Common myeloid progenitor, CD34-positive (primary cell): ENCODE data around the gene CIDEC.
A peak's percentile ranks its signal among the peaks of the same experiment; 100 is the strongest.

ENCODE experiments used
- CTCF ChIA-PET: fragments of 350-600 bp; sonication (Branson Sonifier 250); formaldehyde crosslinking; loops from one replicate; lab custom pipeline; 2021; ENCODE audit warnings: antibody characterized with exemption; lab: Charles Lee
- POLR2A ChIA-PET: fragments of 350-600 bp; sonication (Branson Sonifier 250); formaldehyde crosslinking; loops from one replicate; lab custom pipeline; 2021; ENCODE audit warnings: antibody characterized with exemption; lab: Charles Lee
- DNase-seq, 3 donors: peaks; one replicate each; pipeline versions ENCODE4 v3.0.0 to v3.0.0-alpha.2; 2013
- H3K27ac ChIP-seq, 2 experiments: 1 replicate in 1 of 2; 2 replicates in 1 of 2; pipeline ENCODE4 v1.7.0; 2013; ENCODE audit warnings: inconsistent platforms in 2 of 2, low read length in 2 of 2, mild to moderate bottlenecking in 2 of 2, low read depth in 1 of 2, moderate library complexity in 1 of 2; ENCODE audit not compliant: severe bottlenecking in 2 of 2, insufficient read depth in 1 of 2, poor library complexity in 1 of 2
- H3K27me3 ChIP-seq, 5 experiments: replicated peaks in 2 of 5; 1 replicate in 3 of 5; 2 replicates in 2 of 5; pipeline versions ENCODE4 v1.6.1 to v1.7.0; 2013; ENCODE audit warnings: low read length in 4 of 5, mild to moderate bottlenecking in 2 of 5, moderate library complexity in 2 of 5, inconsistent platforms in 1 of 5; ENCODE audit not compliant: insufficient read depth in 5 of 5, control insufficient read depth in 4 of 5
- H3K36me3 ChIP-seq, 4 experiments: 1 replicate in 2 of 4; 2 replicates in 2 of 4; pipeline versions ENCODE4 v1.6.1 to v1.7.0; 2013; ENCODE audit warnings: low read length in 3 of 4, control low read depth in 1 of 4, mild to moderate bottlenecking in 1 of 4; ENCODE audit not compliant: control insufficient read depth in 4 of 4, insufficient read depth in 4 of 4
- H3K4me1 ChIP-seq, 4 experiments: 1 replicate in 3 of 4; 2 replicates in 1 of 4; pipeline versions ENCODE4 v1.6.1 to v1.7.1; 2013; ENCODE audit warnings: low read length in 3 of 4, mild to moderate bottlenecking in 3 of 4, control low read depth in 1 of 4, inconsistent platforms in 1 of 4, moderate library complexity in 1 of 4; ENCODE audit not compliant: control insufficient read depth in 4 of 4, insufficient read depth in 4 of 4; ENCODE audit errors: control extremely low read depth in 1 of 4
- H3K4me3 ChIP-seq, 7 experiments: 1 replicate in 4 of 7; 2 replicates in 3 of 7; pipeline versions ENCODE4 v1.5.1 to v1.7.0; 2013; ENCODE audit warnings: mild to moderate bottlenecking in 7 of 7, low read length in 6 of 7, moderate library complexity in 6 of 7, inconsistent platforms in 2 of 7, low read depth in 2 of 7, control low read depth in 1 of 7; ENCODE audit not compliant: insufficient read depth in 4 of 7, control insufficient read depth in 1 of 7; ENCODE audit errors: extremely low read depth in 1 of 7
- H3K9me3 ChIP-seq, 5 experiments: 1 replicate in 4 of 5; 2 replicates in 1 of 5; pipeline versions ENCODE4 v1.6.1 to v1.7.1; 2013; ENCODE audit warnings: low read length in 4 of 5, mild to moderate bottlenecking in 2 of 5, inconsistent platforms in 1 of 5, low read depth in 1 of 5, moderate library complexity in 1 of 5; ENCODE audit not compliant: control insufficient read depth in 4 of 5, insufficient read depth in 2 of 5; ENCODE audit errors: control extremely low read depth in 1 of 5
- WGBS: methylation state at CpG from one replicate; pipeline ENCODE4 v1.1.5; 2013; ENCODE audit not compliant: insufficient coverage; 5-methylcytosine and 5-hydroxymethylcytosine counted together

CIDEC gene

GRCh38 chr3:9911863-9912262, 31.8 kb upstream of the CIDEC start:
- H3K27ac ChIP-seq, result no peak overlapping the region
- no peaks in the 10 kb centered on the region for H3K27me3 ChIP-seq
- H3K9me3 ChIP-seq, result peaks cover 0 to 4% (median 0%) of the 10 kb centered on the region in 5 experiments
- H3K36me3 ChIP-seq, result peaks cover 0 to 27% (median under 1%) of the 10 kb centered on the region in 4 experiments
- ChIA-PET CTCF (interaction anchor here (1.0 to 6.2 kb wide), 11 partner anchors 9 to 68 kb away, joined by 3 to 48 read pairs (median 4); partner anchors contain the start of genes CRELD1 and IL17RE), POLR2A (interaction anchor here (2.2 kb wide), 1 partner anchor 9 kb away, joined by 11 read pairs; the partner anchor contains the start of gene IL17RE)
- WGBS, result 57% methylated on average over 3 of the region's 8 CpGs
- H3K4me3 ChIP-seq, result peak overlapping the region in 1 of 7 experiments; percentile 34
- H3K4me1 ChIP-seq, result peaks cover 4 to 49% (median 47%) of the 10 kb centered on the region in 4 experiments
- DNase-seq, result peak in 2 of 3 donors; percentile 44 to 48

GRCh38 chr3:9909221-9910013, 29.4 kb upstream of the CIDEC start:
- H3K27ac ChIP-seq, result no peak overlapping the region
- peak in 1 of 3 donors; percentile 30 for DNase-seq
- ChIA-PET CTCF (interaction anchor here (0.9 to 1.6 kb wide), 5 partner anchors 11 to 43 kb away, joined by 3 to 4 read pairs (median 3); partner anchors contain the start of gene CRELD1), POLR2A (no interaction called here)
- H3K4me3 ChIP-seq, result no peak overlapping the region
- peaks cover 2 to 28% (median 25%) of the 10 kb centered on the region in 4 experiments for H3K4me1 ChIP-seq
- peaks cover 0 to 4% (median 0%) of the 10 kb centered on the region in 5 experiments for H3K9me3 ChIP-seq
- WGBS, result 93% methylated on average over 7 of the region's 7 CpGs
- H3K36me3 ChIP-seq, result peaks cover 0 to 34% (median under 1%) of the 10 kb centered on the region in 4 experiments
- no peaks in the 10 kb centered on the region for H3K27me3 ChIP-seq

DNA sequence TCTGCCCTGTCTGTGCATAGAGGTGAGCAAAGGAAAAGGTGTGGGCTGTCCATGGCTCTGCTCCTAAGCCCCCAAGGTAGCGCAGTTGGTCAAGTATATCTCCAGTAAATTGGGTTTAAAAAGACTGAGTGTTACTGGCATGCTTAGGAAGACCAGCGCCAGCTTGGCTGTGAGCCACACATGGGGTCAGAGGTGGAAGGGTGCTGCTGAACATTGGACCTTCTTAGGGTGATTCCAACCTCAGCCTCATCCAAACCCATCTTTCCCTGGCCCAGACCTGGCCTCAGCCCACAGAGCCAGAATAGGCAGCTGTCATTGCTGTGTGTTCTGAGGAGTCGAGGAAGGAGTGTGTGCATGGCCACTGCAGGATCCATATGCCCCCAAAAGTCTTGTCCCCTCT, 28.2 kb upstream of the CIDEC start:
- no peak overlapping the region for H3K4me3 ChIP-seq
- CTCF ChIA-PET, result interaction anchor here (1.4 to 1.6 kb wide), 2 partner anchors 13 to 19 kb away, joined by 3 to 4 read pairs; no protein-coding TSS in a partner anchor
- 100% methylated on average over 1 of the region's 3 CpGs for WGBS
- peaks cover 0 to 4% (median 0%) of the 10 kb centered on the region in 5 experiments for H3K9me3 ChIP-seq
- POLR2A ChIA-PET, result no interaction called here
- H3K36me3 ChIP-seq, result peaks cover 0 to 34% (median under 1%) of the 10 kb centered on the region in 4 experiments
- no peak for DNase-seq
- H3K4me1 ChIP-seq, result peaks cover 5 to 26% (median 24%) of the 10 kb centered on the region in 4 experiments
- no peak overlapping the region for H3K27ac ChIP-seq
- H3K27me3 ChIP-seq, result no peaks in the 10 kb centered on the region

DNA sequence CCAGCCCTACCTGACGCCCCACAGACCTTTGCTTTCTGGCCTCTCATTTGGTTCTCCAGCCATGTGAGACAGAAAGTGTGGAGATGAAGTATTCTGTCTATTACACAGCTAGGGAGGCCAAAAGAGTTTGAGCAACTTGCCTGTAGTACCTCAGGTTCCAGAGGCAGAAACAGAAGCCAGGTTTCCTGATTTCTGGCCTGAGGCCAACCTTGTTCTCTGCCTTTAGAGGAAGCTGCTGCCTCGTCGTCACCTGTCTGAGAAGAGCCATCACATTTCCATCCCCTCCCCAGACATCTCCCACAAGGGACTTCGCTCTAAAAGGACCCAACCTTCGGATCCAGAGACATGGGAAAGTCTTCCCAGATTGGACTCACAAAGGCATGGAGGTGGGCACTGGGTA, 26.4 kb upstream of the CIDEC start:
- Histone ChIP-seq H3K4me3 (no peak overlapping the region), H3K27me3 (no peaks in the 10 kb centered on the region), H3K9me3 (no peaks in the 10 kb centered on the region), H3K27ac (no peak overlapping the region), H3K36me3 (peaks cover 0 to 34% (median 0%) of the 10 kb centered on the region in 4 experiments), H3K4me1 (peaks cover 2 to 31% (median 29%) of the 10 kb centered on the region in 4 experiments)
- ChIA-PET CTCF (interaction anchor here (1.2 to 1.6 kb wide), 2 partner anchors 13 to 24 kb away, joined by 3 to 4 read pairs; no protein-coding TSS in a partner anchor), POLR2A (no interaction called here)
- DNase-seq, result peak in 1 of 3 donors; percentile 32
- 87% methylated on average over 4 of the region's 5 CpGs for WGBS

DNA sequence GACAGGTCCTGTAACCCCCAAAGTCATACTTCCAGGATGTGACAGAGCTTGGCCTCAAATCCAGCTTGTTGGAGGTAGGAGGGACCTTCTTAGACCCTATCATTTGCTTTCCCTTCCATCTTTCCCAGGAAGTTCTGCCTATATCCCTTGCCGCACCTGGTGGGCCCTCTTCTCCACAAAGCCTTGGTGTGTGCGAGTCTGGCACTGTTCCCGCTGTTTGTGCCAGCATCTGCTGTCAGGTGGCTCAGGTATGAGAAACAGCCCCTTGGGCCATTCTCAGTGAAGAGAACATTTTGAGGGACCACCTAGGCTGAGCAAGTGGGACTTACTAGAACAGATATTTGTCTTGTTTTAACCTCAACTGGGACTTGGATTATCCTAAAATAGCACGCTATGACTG, 23.9 kb upstream of the CIDEC start:
- Histone ChIP-seq H3K4me3 (peak overlapping the region in 2 of 7 experiments; percentile 23 to 53), H3K27me3 (no peaks in the 10 kb centered on the region), H3K27ac (no peak overlapping the region), H3K4me1 (peaks cover 7 to 51% (median 36%) of the 10 kb centered on the region in 4 experiments), H3K9me3 (no peaks in the 10 kb centered on the region), H3K36me3 (peaks cover 0 to 21% (median 0%) of the 10 kb centered on the region in 4 experiments)
- CTCF ChIA-PET, result interaction anchor here (2.8 to 6.3 kb wide), 2 partner anchors 9 to 10 kb away, joined by 12 to 48 read pairs; no protein-coding TSS in a partner anchor
- POLR2A ChIA-PET, result no interaction called here
- DNase-seq, result no peak
- WGBS, result 95% methylated on average over 3 of the region's 4 CpGs

DNA sequence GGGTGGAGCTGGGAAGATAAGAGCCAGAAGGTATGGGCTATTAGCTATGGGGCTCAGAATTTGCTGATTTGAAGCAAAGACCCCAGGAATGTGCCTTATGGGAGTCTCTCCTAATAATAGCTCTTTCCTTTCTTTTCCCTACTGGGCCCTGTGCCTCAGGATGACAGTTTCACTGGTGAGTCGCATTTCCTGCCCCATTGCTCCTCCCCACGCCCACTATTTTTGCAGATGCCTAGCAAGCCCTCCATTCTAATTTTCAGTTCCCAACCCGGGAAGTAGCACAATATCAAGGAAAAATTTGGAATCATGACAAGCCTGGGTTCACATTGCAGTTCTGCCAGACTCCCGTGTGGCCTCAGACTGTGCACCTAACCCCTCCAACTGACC, 23.2 kb upstream of the CIDEC start:
- H3K27ac ChIP-seq, result no peak overlapping the region
- peaks cover 7 to 58% (median 43%) of the 10 kb centered on the region in 4 experiments for H3K4me1 ChIP-seq
- no peak for DNase-seq
- no peaks in the 10 kb centered on the region for H3K27me3 ChIP-seq
- POLR2A ChIA-PET, result interaction anchor here (0.8 to 2.4 kb wide), 2 partner anchors 9 to 29 kb away, joined by 3 to 11 read pairs; no protein-coding TSS in a partner anchor
- peak overlapping the region in 4 of 7 experiments; percentile 15 to 53 (median 28) for H3K4me3 ChIP-seq
- peaks cover 0 to 15% (median 0%) of the 10 kb centered on the region in 4 experiments for H3K36me3 ChIP-seq
- CTCF ChIA-PET, result interaction anchor here (1.3 to 6.3 kb wide), 6 partner anchors 9 to 29 kb away, joined by 3 to 48 read pairs (median 10); no protein-coding TSS in a partner anchor
- 42% methylated on average over 4 of the region's 4 CpGs for WGBS
- H3K9me3 ChIP-seq, result no peaks in the 10 kb centered on the region
